Midbrain (tissue), 1 donor: ENCODE results near the gene RCAN1.
"Not testable (repeated sequence)": the region's sequence is repeated elsewhere in the genome, so short reads cannot be mapped to it uniquely, and the experiment has no call there.

Source experiments
- DNase-seq: peaks from one replicate; lab custom pipeline; 2025; lab: John Stamatoyannopoulos, UW

Gene RCAN1

GRCh38 chr21:34568801-34569200 is 46.1 kb downstream of the RCAN1 start:
- DNase-seq = not testable (repeated sequence)

GRCh38 chr21:34567604-34568155 is 47.2 kb downstream of the RCAN1 start:
- no peak for DNase-seq

- no peak for DNase-seq
Measured at GRCh38 chr21:34565238-34565637, 49.7 kb downstream of the RCAN1 start.

- DNase-seq = not testable (repeated sequence)
Measured at GRCh38 chr21:34563370-34563769, 51.5 kb downstream of the RCAN1 start.

- DNase-seq = no peak
Measured at GRCh38 chr21:34561806-34562205, 53.1 kb downstream of the RCAN1 start.

- no peak for DNase-seq
Measured at GRCh38 chr21:34560609-34561008, 54.3 kb downstream of the RCAN1 start.

GRCh38 chr21:34560021-34560420 is 54.9 kb downstream of the RCAN1 start:
- DNase-seq = no peak

GRCh38 chr21:34559089-34559631 is 55.8 kb downstream of the RCAN1 start:
- no peak for DNase-seq

- no peak for DNase-seq
Measured at GRCh38 chr21:34558166-34558565, 56.7 kb downstream of the RCAN1 start.

- DNase-seq = no peak
Measured at GRCh38 chr21:34557261-34557660, 57.7 kb downstream of the RCAN1 start.

- not testable (repeated sequence) for DNase-seq
Measured at GRCh38 chr21:34554670-34555069, 60.2 kb downstream of the RCAN1 start.

- DNase-seq = no peak
Measured at GRCh38 chr21:34554227-34554626, 60.7 kb downstream of the RCAN1 start.

GRCh38 chr21:34553151-34553952 is 61.6 kb downstream of the RCAN1 start:
- no peak for DNase-seq

- DNase-seq = no peak
Measured at GRCh38 chr21:34552360-34553098, 62.4 kb downstream of the RCAN1 start.

GRCh38 chr21:34550182-34550799 is 64.6 kb downstream of the RCAN1 start:
- DNase-seq = no peak

- DNase-seq = no peak
Measured at GRCh38 chr21:34548781-34549376, 66.0 kb downstream of the RCAN1 start.

- DNase-seq = no peak
Measured at GRCh38 chr21:34546542-34546941, 68.4 kb downstream of the RCAN1 start.

GRCh38 chr21:34545079-34545884 is 69.6 kb downstream of the RCAN1 start:
- DNase-seq = peak; percentile 81

- no peak for DNase-seq
Measured at GRCh38 chr21:34544032-34544496, 70.8 kb downstream of the RCAN1 start.

- DNase-seq = no peak
Measured at GRCh38 chr21:34543017-34543416, 71.9 kb downstream of the RCAN1 start.

GRCh38 chr21:34540206-34540605 is 74.7 kb downstream of the RCAN1 start:
- DNase-seq = no peak
